Neural cell (in vitro differentiated cells): ENCODE data around the gene IFIH1. TPM values are rescaled to one million over a fixed set of nuclear protein-coding genes. Genes with fewer than 3 reads are reported as not detected.

ENCODE experiments used
- H2AFZ ChIP-seq: fragments of 200-600, 300-800 bp; sonication (generic), shearing (Covaris generic); 2 replicates; pipeline ENCODE4 v1.6.0; 2014; ENCODE audit warnings: low read depth, mild to moderate bottlenecking, antibody characterized with exemption, low read length, moderate library complexity
- H3F3A ChIP-seq: fragments of 200-600 bp; shearing (Covaris generic); 2 replicates; pipeline ENCODE4 v1.6.1; 2016; ENCODE audit warnings: mild to moderate bottlenecking, moderate library complexity, mixed read lengths, antibody characterized with exemption, low read length; ENCODE audit not compliant: insufficient read depth, poor library complexity, severe bottlenecking
- H3K27ac ChIP-seq: fragments of 200-600, 300-800 bp; sonication (generic), shearing (Covaris generic); 2 replicates; pipeline ENCODE4 v1.5.1; 2014; ENCODE audit warnings: mild to moderate bottlenecking, low read length, moderate library complexity
- H3K27me3 ChIP-seq: fragments of 300-800, 200-600 bp; sonication (generic), shearing (Covaris generic); 2 replicates; pipeline ENCODE4 v1.6.0; 2014; ENCODE audit warnings: mild to moderate bottlenecking, low read depth, low read length, moderate library complexity; ENCODE audit not compliant: insufficient read depth
- H3K36me3 ChIP-seq: fragments of 300-800, 200-600 bp; sonication (generic), shearing (Covaris generic); 2 replicates; pipeline ENCODE4 v1.5.1; 2014; ENCODE audit warnings: mild to moderate bottlenecking, antibody characterized with exemption, low read length, moderate library complexity; ENCODE audit not compliant: insufficient read depth
- H3K4me2 ChIP-seq: fragments of 300-800, 200-600 bp; sonication (generic), shearing (Covaris generic); 2 replicates; pipeline ENCODE4 v1.6.0; 2014; ENCODE audit warnings: mild to moderate bottlenecking, low read length
- H3K4me3 ChIP-seq: fragments of 300-800, 200-600 bp; sonication (generic), shearing (Covaris generic); 2 replicates; pipeline ENCODE4 v1.5.1; 2014; ENCODE audit warnings: mild to moderate bottlenecking, low read length, moderate library complexity
- H3K79me2 ChIP-seq: fragments of 200-600 bp; shearing (Covaris generic); replicated peaks from 2 replicates; pipeline ENCODE4 v1.6.0; 2014; ENCODE audit warnings: mild to moderate bottlenecking, low read length, moderate library complexity; ENCODE audit not compliant: insufficient read depth
- H3K9ac ChIP-seq: fragments of 300-800, 200-600 bp; sonication (generic), shearing (Covaris generic); 2 replicates; pipeline ENCODE4 v1.6.1; 2016; ENCODE audit warnings: mild to moderate bottlenecking, low read length, mixed read lengths
- H3K9me2 ChIP-seq: fragments of 200-600 bp; shearing (Covaris generic); 2 replicates; pipeline ENCODE4 v1.6.1; 2016; ENCODE audit warnings: mild to moderate bottlenecking, low read length, mixed read lengths; ENCODE audit not compliant: insufficient read depth
- H3K9me3 ChIP-seq: fragments of 200-600, 300-800 bp; sonication (generic), shearing (Covaris generic); 2 replicates; pipeline ENCODE4 v1.6.1; 2016; ENCODE audit warnings: mild to moderate bottlenecking, mixed run types, low read length, moderate library complexity, mixed read lengths
- H4K20me1 ChIP-seq: fragments of 200-600 bp; shearing (Covaris generic); 2 replicates; pipeline ENCODE4 v1.6.1; 2016; ENCODE audit warnings: mild to moderate bottlenecking, mixed run types; ENCODE audit not compliant: insufficient read depth
- CTCF ChIP-seq: fragments of 450-650 bp; IDR thresholded peaks from 2 replicates; pipeline ENCODE4 v1.5.1; 2014; ENCODE audit warnings: antibody characterized with exemption, mild to moderate bottlenecking, moderate library complexity; ENCODE audit not compliant: poor library complexity, severe bottlenecking
- EP300 ChIP-seq: fragments of 450-650 bp; conservative IDR thresholded peaks from 2 replicates; pipeline ENCODE4 v1.6.1; 2014; ENCODE audit warnings: antibody characterized with exemption, mild to moderate bottlenecking, moderate library complexity; ENCODE audit not compliant: poor library complexity, severe bottlenecking
- EZH2 ChIP-seq: fragments of 200-600, 300-800 bp; shearing (Covaris generic), sonication (generic); IDR thresholded peaks from 2 replicates; pipeline ENCODE4 v1.6.1; 2014; ENCODE audit warnings: antibody characterized with exemption, low read length, borderline replicate concordance, mild to moderate bottlenecking; ENCODE audit not compliant: insufficient read depth, poor library complexity, severe bottlenecking
- MXI1 ChIP-seq: fragments of 450-650 bp; conservative IDR thresholded peaks from 2 replicates; pipeline ENCODE4 v1.6.1; 2014; ENCODE audit warnings: antibody characterized with exemption, mild to moderate bottlenecking; ENCODE audit not compliant: poor library complexity, severe bottlenecking
- POLR2AphosphoS5 ChIP-seq: IDR thresholded peaks from 2 replicates; pipeline ENCODE4 v1.6.1; 2012
- RAD21 ChIP-seq: fragments of 450-650 bp; conservative IDR thresholded peaks from 2 replicates; pipeline ENCODE4 v1.6.1; 2014; ENCODE audit warnings: antibody characterized with exemption, mild to moderate bottlenecking, moderate library complexity
- REST ChIP-seq: IDR thresholded peaks from 2 replicates; pipeline ENCODE4 v1.6.1; 2012; ENCODE audit warnings: borderline replicate concordance
- SMC3 ChIP-seq: fragments of 450-650 bp; conservative IDR thresholded peaks from 2 replicates; pipeline ENCODE4 v1.6.1; 2014; ENCODE audit warnings: antibody characterized with exemption, mild to moderate bottlenecking, moderate library complexity; ENCODE audit not compliant: poor library complexity
- TAF1 ChIP-seq: IDR thresholded peaks from 2 replicates; pipeline ENCODE4 v1.6.1; 2012; ENCODE audit warnings: low read depth
- polyA plus RNA-seq: library from polyadenylated mRNA; depleted of rRNA; stranded (reverse); fragments of >200 nt; gene quantifications from 2 replicates; pipeline ENCODE4 v1.2.3, GENCODE V29; 2014

Gene IFIH1
- polyA plus RNA-seq, 1 donor from 2014 or later = not detected

- no peak for TF ChIP-seq TAF1
- no peak for TF ChIP-seq REST
- TF ChIP-seq CTCF = no peak
- TF ChIP-seq SMC3 = no peak
- TF ChIP-seq POLR2AphosphoS5 = no peak
- no peak for TF ChIP-seq EP300
- no peak for TF ChIP-seq MXI1
- TF ChIP-seq RAD21 = no peak
- no peak for TF ChIP-seq EZH2
- H3K36me3 ChIP-seq = no peaks in the 10 kb centered on the region
- H3K79me2 ChIP-seq = no peaks in the 10 kb centered on the region
- H3K27ac ChIP-seq = no peak overlapping the region
- H3K9me3 ChIP-seq = no peaks in the 10 kb centered on the region
- H3K27me3 ChIP-seq = no peaks in the 10 kb centered on the region
- H3K9me2 ChIP-seq = no peaks in the 10 kb centered on the region
- H3K9ac ChIP-seq = no peak overlapping the region
- no peaks in the 10 kb centered on the region for H4K20me1 ChIP-seq
- no peak overlapping the region for H2AFZ ChIP-seq
- no peak overlapping the region for H3K4me2 ChIP-seq
- H3K4me3 ChIP-seq = no peak overlapping the region
- no peaks in the 10 kb centered on the region for H3F3A ChIP-seq
Measured at GRCh38 chr2:162317058-162317742, 1.3 kb downstream of the IFIH1 start.

- Histone ChIP-seq H3K9me2 (no peaks in the 10 kb centered on the region), H3K36me3 (no peaks in the 10 kb centered on the region), H3K79me2 (no peaks in the 10 kb centered on the region), H3K4me2 (no peak overlapping the region), H4K20me1 (no peaks in the 10 kb centered on the region), H3K9ac (no peak overlapping the region), H3K4me3 (no peak overlapping the region), H3K27ac (no peak overlapping the region), H3K9me3 (no peaks in the 10 kb centered on the region), H2AFZ (no peak overlapping the region), H3K27me3 (no peaks in the 10 kb centered on the region), H3F3A (no peaks in the 10 kb centered on the region)
- TF ChIP-seq EZH2 (no peak), CTCF (no peak), EP300 (no peak), POLR2AphosphoS5 (no peak), SMC3 (no peak), REST (no peak), RAD21 (no peak), MXI1 (no peak), TAF1 (no peak)
Measured at GRCh38 chr2:162316590-162316989, 1.9 kb downstream of the IFIH1 start.
